Naive thymus-derived CD8-positive, alpha-beta T cell (primary cell): Measurements from ENCODE around the gene OGFR. TPM values are rescaled to one million over a fixed set of nuclear protein-coding genes. Genes with fewer than 3 reads are reported as not detected.

Experiments used
- ATAC-seq, 2 donors: fragments of 150-1000 bp; cut with Tn5 transposase in 1 of 2; sonication (Bioruptor Pico), chemical (Tn5 transposase) in 1 of 2; 1 replicate in 1 of 2; 2 replicates in 1 of 2; pipeline ENCODE4 v1.10.0; 2021; ENCODE audit warnings: mild to moderate bottlenecking in 2 of 2, moderate library complexity in 2 of 2
- POLR2A ChIA-PET: fragments of 350-600 bp; sonication (Branson Sonifier 250); formaldehyde crosslinking; loops from one replicate; lab custom pipeline; 2021; ENCODE audit warnings: antibody characterized with exemption; lab: Charles Lee
- DNase-seq, 10 donors: peaks; one replicate each; pipeline versions ENCODE4 v3.0.0 to v3.0.0-alpha.2; 2020 to 2022
- H3K27ac Mint-ChIP-seq, 10 donors: one replicate each; pipeline ENCODE4 v1.8.0; 2020 to 2022; ENCODE audit warnings: mild to moderate bottlenecking in 10 of 10, mixed read lengths in 10 of 10, moderate library complexity in 4 of 10, inconsistent platforms in 1 of 10
- H3K27me3 Mint-ChIP-seq, 5 donors: one replicate each; pipeline ENCODE4 v1.8.0; 2021 to 2022; ENCODE audit warnings: mixed read lengths in 5 of 5
- H3K36me3 Mint-ChIP-seq, 3 donors: one replicate each; pipeline ENCODE4 v1.8.0; 2020 to 2022; ENCODE audit warnings: mixed read lengths in 3 of 3, mild to moderate bottlenecking in 2 of 3, inconsistent platforms in 1 of 3
- H3K4me1 Mint-ChIP-seq, 4 donors: one replicate each; pipeline ENCODE4 v1.8.0; 2021 to 2022; ENCODE audit warnings: mixed read lengths in 4 of 4
- H3K4me3 Mint-ChIP-seq, 10 donors: one replicate each; pipeline ENCODE4 v1.8.0; 2020 to 2022; ENCODE audit warnings: mild to moderate bottlenecking in 10 of 10, mixed read lengths in 10 of 10, moderate library complexity in 6 of 10, inconsistent platforms in 1 of 10
- H3K9me3 Mint-ChIP-seq, 9 donors: one replicate each; pipeline ENCODE4 v1.8.0; 2020 to 2022; ENCODE audit warnings: mixed read lengths in 9 of 9, mild to moderate bottlenecking in 3 of 9, inconsistent platforms in 1 of 9, moderate library complexity in 1 of 9
- polyA plus RNA-seq, 3 donors: library from polyadenylated mRNA; unstranded; fragments of 300-500 nt; fragmentation: Illumina TruSeq; gene quantifications; one replicate each; pipeline ENCODE4 v1.2.3, GENCODE V29; 2021
- total RNA-seq, 8 experiments: library from RNA in 2 of 8; stranded (reverse) in 2 of 8; gene quantifications; one replicate each; pipeline ENCODE4 v1.2.3 and lab custom pipeline; 2021 to 2026

The OGFR gene
- total and polyA plus RNA-seq, 5 experiments from 2014 or later = 26.5 to 79.9 (median 58.2) TPM

DNA sequence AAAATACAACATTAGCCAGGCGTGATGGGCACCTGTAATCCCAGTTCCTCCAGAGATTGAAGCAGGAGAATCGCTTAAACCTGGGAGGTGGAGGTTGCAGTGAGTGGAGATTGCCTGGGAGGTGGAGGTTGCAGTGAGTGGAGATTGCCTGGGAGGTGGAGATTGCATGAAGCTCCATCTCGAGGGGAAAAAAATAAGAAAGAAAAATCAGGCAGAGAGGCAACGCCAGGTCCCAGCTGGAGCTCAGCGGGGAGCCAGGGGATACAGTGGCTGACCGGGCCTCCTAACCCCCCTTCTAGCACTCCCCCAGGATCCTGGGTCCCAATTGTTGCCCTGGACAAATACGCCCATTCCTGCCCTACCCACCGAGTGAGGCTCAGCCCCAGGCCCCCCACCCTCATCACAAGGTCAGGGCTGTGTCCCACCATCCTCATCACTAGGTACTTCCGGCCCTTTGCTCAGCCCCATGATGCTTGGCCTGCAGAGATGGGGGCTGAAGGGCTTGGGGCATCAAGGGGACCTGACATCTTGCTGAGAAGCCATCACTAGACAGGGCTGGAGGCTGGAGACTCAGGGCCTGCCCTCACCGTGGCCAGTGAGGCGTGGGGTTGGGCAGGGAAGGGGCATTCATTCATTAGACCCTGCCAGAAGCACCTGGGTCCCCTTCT is 1.9 kb downstream of the OGFR start:
- ATAC-seq (no peak), DNase-seq (no peak)
- Mint-ChIP-seq H3K4me3 (peak overlapping the region; percentile 65 to 87 (median 76)), H3K27me3 (no peaks in the 10 kb centered on the region), H3K36me3 (peaks cover 0 to 29% (median 6%) of the 10 kb centered on the region in 3 donors), H3K9me3 (no peaks in the 10 kb centered on the region), H3K4me1 (peaks cover 14 to 39% (median 30%) of the 10 kb centered on the region in 4 donors), H3K27ac (peak overlapping the region; percentile 37 to 89 (median 72))
- POLR2A ChIA-PET = interaction anchor here (8.4 kb wide), 1 partner anchor 11 kb away, joined by 145 read pairs; the partner anchor contains the start of gene MRGBP

DNA sequence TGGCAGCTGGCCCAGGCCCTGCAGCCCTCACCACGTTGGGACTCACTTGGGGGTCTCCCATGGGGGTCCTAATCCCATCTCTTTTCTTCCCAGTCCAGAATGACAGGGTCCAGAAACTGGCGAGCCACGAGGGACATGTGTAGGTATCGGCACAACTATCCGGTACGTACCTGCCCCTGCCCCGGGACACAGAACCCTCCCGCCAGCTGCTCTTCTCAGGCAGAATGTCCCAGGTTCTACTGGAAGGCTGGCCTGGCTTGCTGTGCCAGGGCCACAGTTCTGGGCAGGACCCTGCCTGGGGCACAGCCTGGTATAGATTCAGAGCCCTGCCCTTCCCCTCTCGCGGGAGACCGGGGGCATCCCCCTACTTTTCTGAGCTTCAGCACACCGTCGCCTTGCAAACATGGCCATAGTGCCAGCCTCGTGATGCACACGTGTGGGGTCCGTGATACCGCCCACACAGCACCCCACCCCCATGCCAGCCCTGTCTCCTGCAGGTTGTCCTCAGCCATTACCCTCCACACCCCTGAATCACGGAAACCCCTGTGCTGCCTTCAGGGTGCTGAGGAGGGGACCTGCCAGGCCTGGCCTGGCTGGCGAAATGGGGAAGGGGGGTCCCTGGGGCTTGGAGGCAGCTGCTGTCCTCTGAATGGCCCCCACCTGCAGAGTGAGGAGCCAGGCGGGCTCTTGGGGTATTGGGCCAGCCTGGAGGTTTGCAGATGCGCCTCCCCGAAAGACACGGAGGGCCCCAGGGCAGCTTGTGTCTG is 3.0 kb downstream of the OGFR start:
- Mint-ChIP-seq H3K4me1 (peaks cover 17 to 39% (median 30%) of the 10 kb centered on the region in 4 donors), H3K36me3 (peaks cover 0 to 38% (median 6%) of the 10 kb centered on the region in 3 donors), H3K4me3 (peak overlapping the region in 8 of 10 donors; percentile 31 to 80 (median 50)), H3K27me3 (no peaks in the 10 kb centered on the region), H3K27ac (peak overlapping the region in 5 of 10 donors; percentile 49 to 78 (median 72)), H3K9me3 (no peaks in the 10 kb centered on the region)
- POLR2A ChIA-PET = interaction anchor here (0.8 to 8.4 kb wide), 7 partner anchors 12 to 308 kb away, joined by 3 to 145 read pairs (median 3); partner anchors contain the start of genes MRGBP and NTSR1
- no peak for ATAC-seq
- no peak for DNase-seq

DNA sequence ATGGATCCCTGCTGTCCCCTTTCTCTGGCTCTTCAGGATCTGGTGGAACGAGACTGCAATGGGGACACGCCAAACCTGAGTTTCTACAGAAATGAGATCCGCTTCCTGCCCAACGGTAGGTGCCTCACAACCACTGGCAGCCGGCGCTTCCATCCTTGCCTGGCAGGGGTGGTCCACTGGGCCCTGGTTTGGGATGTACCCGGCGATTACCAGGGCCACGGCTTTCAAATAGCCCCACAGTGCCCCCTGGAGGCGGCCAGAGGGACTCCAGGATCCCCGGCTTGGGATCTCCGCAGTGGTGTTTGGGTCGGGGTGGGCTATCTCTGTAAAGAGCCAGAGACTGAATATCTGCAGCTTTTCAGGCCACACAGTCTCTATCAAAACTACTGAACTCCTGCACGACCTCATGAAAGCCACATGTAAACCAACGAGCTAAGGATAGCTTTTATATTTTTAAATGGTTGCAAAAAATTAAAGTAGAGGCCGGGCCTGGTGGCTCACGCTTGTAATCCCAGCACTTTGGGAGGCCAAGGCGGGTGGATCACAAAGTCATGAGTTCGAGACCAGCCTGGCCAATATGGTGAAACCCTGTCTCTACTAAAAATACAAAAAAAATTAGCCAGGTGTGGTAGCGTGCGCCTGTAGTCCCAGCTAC is 3.7 kb downstream of the OGFR start:
- H3K36me3 Mint-ChIP-seq = peaks cover 0 to 40% (median 6%) of the 10 kb centered on the region in 3 donors
- DNase-seq = peak; percentile 56 to 86 (median 77)
- H3K4me1 Mint-ChIP-seq = peaks cover 17 to 35% (median 28%) of the 10 kb centered on the region in 4 donors
- POLR2A ChIA-PET = interaction anchor here (0.7 to 8.4 kb wide), 9 partner anchors 13 to 1236 kb away, joined by 3 to 145 read pairs (median 3); partner anchors contain the start of genes MRGBP and NTSR1
- H3K4me3 Mint-ChIP-seq = peak overlapping the region; percentile 31 to 81 (median 60)
- H3K27me3 Mint-ChIP-seq = no peaks in the 10 kb centered on the region
- H3K27ac Mint-ChIP-seq = peak overlapping the region in 9 of 10 donors; percentile 72 to 85 (median 80)
- ATAC-seq = peak; percentile 35 to 56
- H3K9me3 Mint-ChIP-seq = no peaks in the 10 kb centered on the region

DNA sequence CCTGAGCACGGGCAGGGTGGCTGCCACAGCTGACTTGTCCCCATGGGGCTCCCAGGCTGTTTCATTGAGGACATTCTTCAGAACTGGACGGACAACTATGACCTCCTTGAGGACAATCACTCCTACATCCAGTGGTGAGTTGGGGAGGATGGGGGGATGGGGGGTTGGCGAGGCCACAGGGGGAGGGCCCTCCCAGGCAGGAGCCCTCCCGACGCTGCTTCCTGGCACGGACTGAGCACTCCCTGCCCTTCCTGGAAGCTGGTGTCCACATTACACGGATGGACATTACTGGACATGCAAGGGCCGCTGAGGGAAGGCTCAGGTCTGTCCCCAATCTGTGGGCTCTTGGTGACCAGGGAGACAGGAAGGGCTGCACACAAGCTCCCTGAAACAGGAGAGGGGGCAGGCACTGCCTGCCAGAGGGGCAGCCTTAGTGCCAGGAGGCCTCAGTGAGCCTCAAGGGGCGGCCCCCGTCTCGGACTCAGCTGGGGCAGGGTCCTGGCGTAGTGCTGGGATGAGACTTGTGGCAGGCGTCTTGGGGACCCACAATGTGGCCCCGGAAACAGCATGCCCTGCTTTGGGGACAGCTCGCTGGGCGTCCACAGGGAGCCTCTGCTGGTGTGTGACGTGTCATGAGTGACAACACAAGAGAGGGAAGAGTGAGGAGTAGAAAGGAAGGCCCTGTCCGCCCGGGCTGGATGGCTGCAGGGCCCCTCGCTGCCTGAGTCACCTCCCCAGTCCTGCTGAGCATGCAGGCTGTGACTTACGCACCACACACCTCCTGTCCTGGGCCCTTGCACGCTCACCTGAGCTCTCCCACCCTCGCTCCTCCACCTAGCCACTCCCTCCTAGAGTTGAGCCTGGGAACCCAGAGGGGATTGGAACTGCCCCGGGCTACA is 5.1 kb downstream of the OGFR start:
- H3K9me3 Mint-ChIP-seq = no peaks in the 10 kb centered on the region
- H3K27me3 Mint-ChIP-seq = no peaks in the 10 kb centered on the region
- POLR2A ChIA-PET = interaction anchor here (1.4 to 8.4 kb wide), 3 partner anchors 14 to 140 kb away, joined by 3 to 145 read pairs (median 4); partner anchors contain the start of genes MRGBP and NTSR1
- peaks cover 14 to 29% (median 22%) of the 10 kb centered on the region in 4 donors for H3K4me1 Mint-ChIP-seq
- H3K27ac Mint-ChIP-seq = peak overlapping the region in 1 of 10 donors; percentile 43
- DNase-seq (no peak), ATAC-seq (no peak)
- H3K36me3 Mint-ChIP-seq = peaks cover 0 to 40% (median 6%) of the 10 kb centered on the region in 3 donors
- H3K4me3 Mint-ChIP-seq = peak overlapping the region in 1 of 10 donors; percentile 29

DNA sequence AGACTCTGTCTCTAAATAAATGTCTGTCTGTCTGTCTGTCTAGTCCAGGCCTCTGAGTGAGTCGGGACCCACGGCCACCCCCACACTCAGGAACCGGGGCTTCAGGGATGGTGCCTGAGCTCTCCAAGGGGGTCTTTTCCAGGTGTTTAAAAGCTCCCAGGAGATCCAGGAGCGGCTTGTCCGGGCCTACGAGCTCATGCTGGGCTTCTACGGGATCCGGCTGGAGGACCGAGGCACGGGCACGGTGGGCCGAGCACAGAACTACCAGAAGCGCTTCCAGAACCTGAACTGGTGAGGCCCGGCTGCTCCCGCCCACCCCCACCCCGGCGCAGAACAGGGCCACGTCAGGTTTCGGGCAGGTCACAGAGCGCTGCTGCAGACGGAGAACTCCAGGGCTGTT is 6.7 kb downstream of the OGFR start:
- DNase-seq (no peak), ATAC-seq (no peak)
- Mint-ChIP-seq H3K27me3 (peaks cover 0 to 10% (median 2%) of the 10 kb centered on the region in 5 donors), H3K4me1 (peaks cover 17 to 32% (median 26%) of the 10 kb centered on the region in 4 donors), H3K4me3 (no peak overlapping the region), H3K27ac (no peak overlapping the region), H3K36me3 (peaks cover 0 to 40% (median 6%) of the 10 kb centered on the region in 3 donors), H3K9me3 (no peaks in the 10 kb centered on the region)
- POLR2A ChIA-PET = interaction anchor here (1.2 kb wide), 1 partner anchor 17 kb away, joined by 4 read pairs; no protein-coding TSS in a partner anchor

DNA sequence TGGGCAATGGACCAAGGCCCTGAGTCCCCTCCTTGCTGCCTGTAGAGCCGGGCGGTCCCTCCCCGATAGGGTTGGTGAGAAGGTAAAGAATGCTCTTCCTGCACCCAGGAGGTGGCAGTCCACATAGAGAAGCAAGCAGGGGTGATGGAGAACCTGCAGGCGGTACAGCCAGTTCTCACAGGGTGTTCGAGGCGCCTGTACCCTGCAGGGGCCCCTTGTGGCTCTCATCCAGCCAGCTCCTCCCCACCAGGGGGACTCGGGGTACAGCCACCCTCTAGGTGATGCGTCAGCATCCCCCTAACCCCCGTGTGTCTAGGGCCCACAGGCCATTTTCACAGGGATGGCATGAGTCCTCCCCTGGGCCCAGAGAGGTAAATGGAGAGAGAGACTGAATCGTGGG is 7.1 kb downstream of the OGFR start:
- ATAC-seq (no peak), DNase-seq (no peak)
- Mint-ChIP-seq H3K27ac (no peak overlapping the region), H3K27me3 (peaks cover 0 to 12% (median 2%) of the 10 kb centered on the region in 5 donors), H3K4me3 (no peak overlapping the region), H3K36me3 (peaks cover 0 to 40% (median 6%) of the 10 kb centered on the region in 3 donors), H3K4me1 (peaks cover 16 to 30% (median 22%) of the 10 kb centered on the region in 4 donors), H3K9me3 (no peaks in the 10 kb centered on the region)
- POLR2A ChIA-PET = interaction anchor here (1.2 kb wide), 1 partner anchor 18 kb away, joined by 4 read pairs; no protein-coding TSS in a partner anchor

DNA sequence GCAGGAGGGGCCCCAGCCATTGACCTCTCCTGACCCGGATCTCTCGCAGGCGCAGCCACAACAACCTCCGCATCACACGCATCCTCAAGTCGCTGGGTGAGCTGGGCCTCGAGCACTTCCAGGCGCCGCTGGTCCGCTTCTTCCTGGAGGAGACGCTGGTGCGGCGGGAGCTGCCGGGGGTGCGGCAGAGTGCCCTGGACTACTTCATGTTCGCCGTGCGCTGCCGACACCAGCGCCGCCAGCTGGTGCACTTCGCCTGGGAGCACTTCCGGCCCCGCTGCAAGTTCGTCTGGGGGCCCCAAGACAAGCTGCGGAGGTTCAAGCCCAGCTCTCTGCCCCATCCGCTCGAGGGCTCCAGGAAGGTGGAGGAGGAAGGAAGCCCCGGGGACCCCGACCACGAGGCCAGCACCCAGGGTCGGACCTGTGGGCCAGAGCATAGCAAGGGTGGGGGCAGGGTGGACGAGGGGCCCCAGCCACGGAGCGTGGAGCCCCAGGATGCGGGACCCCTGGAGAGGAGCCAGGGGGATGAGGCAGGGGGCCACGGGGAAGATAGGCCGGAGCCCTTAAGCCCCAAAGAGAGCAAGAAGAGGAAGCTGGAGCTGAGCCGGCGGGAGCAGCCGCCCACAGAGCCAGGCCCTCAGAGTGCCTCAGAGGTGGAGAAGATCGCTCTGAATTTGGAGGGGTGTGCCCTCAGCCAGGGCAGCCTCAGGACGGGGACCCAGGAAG is 7.7 kb downstream of the OGFR start:
- Mint-ChIP-seq H3K4me1 (peaks cover 14 to 24% (median 18%) of the 10 kb centered on the region in 4 donors), H3K4me3 (no peak overlapping the region), H3K36me3 (peaks cover 0 to 40% (median 6%) of the 10 kb centered on the region in 3 donors), H3K27ac (no peak overlapping the region), H3K27me3 (peaks cover 0 to 12% (median 2%) of the 10 kb centered on the region in 5 donors), H3K9me3 (no peaks in the 10 kb centered on the region)
- ATAC-seq (no peak), DNase-seq (no peak)
- POLR2A ChIA-PET = no interaction called here

DNA sequence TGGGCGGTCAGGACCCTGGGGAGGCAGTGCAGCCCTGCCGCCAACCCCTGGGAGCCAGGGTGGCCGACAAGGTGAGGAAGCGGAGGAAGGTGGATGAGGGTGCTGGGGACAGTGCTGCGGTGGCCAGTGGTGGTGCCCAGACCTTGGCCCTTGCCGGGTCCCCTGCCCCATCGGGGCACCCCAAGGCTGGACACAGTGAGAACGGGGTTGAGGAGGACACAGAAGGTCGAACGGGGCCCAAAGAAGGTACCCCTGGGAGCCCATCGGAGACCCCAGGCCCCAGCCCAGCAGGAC is 8.2 kb downstream of the OGFR start:
- H3K27me3 Mint-ChIP-seq = peaks cover 0 to 15% (median 2%) of the 10 kb centered on the region in 5 donors
- H3K36me3 Mint-ChIP-seq = peaks cover 0 to 35% (median 6%) of the 10 kb centered on the region in 3 donors
- H3K4me1 Mint-ChIP-seq = peaks cover 12 to 20% (median 16%) of the 10 kb centered on the region in 4 donors
- H3K4me3 Mint-ChIP-seq = no peak overlapping the region
- no peak for ATAC-seq
- H3K27ac Mint-ChIP-seq = no peak overlapping the region
- no peak for DNase-seq
- POLR2A ChIA-PET = interaction anchor here (4.1 kb wide), 1 partner anchor 19 kb away, joined by 17 read pairs; no protein-coding TSS in a partner anchor
- no peaks in the 10 kb centered on the region for H3K9me3 Mint-ChIP-seq

DNA sequence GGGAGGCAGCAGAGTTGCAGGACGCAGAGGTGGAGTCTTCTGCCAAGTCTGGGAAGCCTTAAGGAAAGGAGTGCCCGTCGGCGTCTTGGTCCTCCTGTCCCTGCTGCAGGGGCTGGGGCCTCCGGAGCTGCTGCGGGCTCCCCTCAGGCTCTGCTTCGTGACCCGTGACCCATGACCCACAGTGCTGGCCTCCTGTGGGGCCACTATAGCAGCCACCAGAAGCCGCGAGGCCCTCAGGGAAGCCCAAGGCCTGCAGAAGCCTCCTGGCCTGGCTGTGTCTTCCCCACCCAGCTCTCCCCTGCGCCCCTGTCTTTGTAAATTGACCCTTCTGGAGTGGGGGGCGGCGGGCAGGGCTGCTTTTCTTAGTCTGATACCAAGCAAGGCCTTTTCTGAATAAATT is 9.0 kb downstream of the OGFR start:
- POLR2A ChIA-PET = interaction anchor here (4.1 kb wide), 1 partner anchor 19 kb away, joined by 17 read pairs; no protein-coding TSS in a partner anchor
- Mint-ChIP-seq H3K9me3 (no peaks in the 10 kb centered on the region), H3K36me3 (peaks cover 0 to 31% (median 3%) of the 10 kb centered on the region in 3 donors), H3K4me3 (no peak overlapping the region), H3K4me1 (peaks cover 10 to 17% (median 13%) of the 10 kb centered on the region in 4 donors), H3K27me3 (peaks cover 0 to 22% (median 2%) of the 10 kb centered on the region in 5 donors), H3K27ac (no peak overlapping the region)
- ATAC-seq (no peak), DNase-seq (no peak)

DNA sequence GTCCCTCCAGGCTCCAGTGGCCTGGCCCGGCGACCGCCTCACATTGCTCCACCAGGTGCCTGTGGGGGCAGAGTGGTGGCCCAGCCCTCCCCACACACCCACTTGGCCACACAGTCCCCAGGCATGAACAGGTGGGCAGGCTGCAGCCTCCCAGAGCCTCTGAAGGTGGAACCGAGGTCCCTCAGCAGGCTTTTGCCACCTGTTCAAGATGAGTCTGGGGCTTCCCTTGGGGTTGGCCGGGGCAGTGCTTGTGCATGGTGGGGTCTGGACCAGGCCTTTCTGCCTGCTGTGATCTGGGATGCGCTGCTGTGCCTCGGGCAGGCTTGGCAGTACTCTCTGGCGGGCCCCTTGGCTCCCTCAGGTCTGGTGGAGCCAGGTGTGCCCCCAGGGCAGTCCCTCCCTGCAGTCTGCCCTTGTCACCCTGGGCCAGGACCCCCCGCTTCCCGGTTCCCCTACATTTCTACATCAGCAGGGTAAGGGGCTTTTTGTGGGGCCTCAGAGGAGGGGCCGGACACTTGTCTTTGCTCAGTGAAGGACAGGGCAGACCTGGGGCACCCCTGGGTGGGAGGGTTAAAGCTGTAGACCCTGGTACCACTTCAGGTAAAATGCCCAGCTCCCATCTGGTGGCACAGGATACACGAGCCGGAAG is 9.5 kb downstream of the OGFR start:
- no peak for ATAC-seq
- Mint-ChIP-seq H3K4me3 (peak overlapping the region in 2 of 10 donors; percentile 8 to 38), H3K36me3 (peaks cover 0 to 28% (median under 1%) of the 10 kb centered on the region in 3 donors), H3K27ac (peak overlapping the region in 5 of 10 donors; percentile 49 to 79 (median 65)), H3K4me1 (peaks cover 10 to 17% (median 13%) of the 10 kb centered on the region in 4 donors), H3K27me3 (peaks cover 0 to 22% (median 2%) of the 10 kb centered on the region in 5 donors), H3K9me3 (no peaks in the 10 kb centered on the region)
- DNase-seq = no peak
- POLR2A ChIA-PET = interaction anchor here (0.7 to 4.1 kb wide), 4 partner anchors 11 to 41 kb away, joined by 3 to 17 read pairs (median 4); partner anchors contain the start of gene MRGBP
